H1 (cell line): ENCODE data around the gene FBXO21. TPM values are rescaled to one million over a fixed set of nuclear protein-coding genes. Genes with fewer than 3 reads are reported as not detected.
A peak's percentile ranks its signal among the peaks of the same experiment; 100 is the strongest.

Experiments
- CTCF ChIA-PET: fragments of 300-600 bp; sonication (Branson Sonifier 250); formaldehyde crosslinking; loops from one replicate; lab custom pipeline; 2021; ENCODE audit not compliant: partially characterized antibody; lab: Charles Lee
- POLR2A ChIA-PET: fragments of 300-600 bp; sonication (Branson Sonifier 250); formaldehyde crosslinking; loops from one replicate; lab custom pipeline; 2021; ENCODE audit warnings: inconsistent platforms; ENCODE audit not compliant: partially characterized antibody; lab: Charles Lee
- DNase-seq, 2 experiments: peaks; one replicate each; pipeline versions ENCODE4 v3.0.0 to v3.0.0-alpha.2; 2010 to 2022; ENCODE audit warnings: low spot score in 2 of 2, low read depth in 1 of 2, mixed read lengths in 1 of 2
- FAIRE-seq: peaks from 2 replicates; lab custom pipeline; 2011; peaks lifted over from hg19 to GRCh38; lab: Jason Lieb, UNC
- H2AFZ ChIP-seq: 2 replicates; pipeline ENCODE4 v1.8.1; 2012; ENCODE audit warnings: low read length, inconsistent platforms
- H2AK5ac ChIP-seq: 2 replicates; pipeline ENCODE4 v1.6.1; 2013; ENCODE audit warnings: low read depth, low read length
- H2BK120ac ChIP-seq: replicated peaks from 2 replicates; pipeline ENCODE3; 2013; ENCODE audit warnings: low read depth, low read length, inconsistent platforms
- H2BK12ac ChIP-seq: 2 replicates; pipeline ENCODE4 v1.6.1; 2013; ENCODE audit warnings: low read depth, low read length
- H2BK15ac ChIP-seq: 2 replicates; pipeline ENCODE4 v1.6.1; 2013; ENCODE audit warnings: low read length
- H2BK20ac ChIP-seq: 2 replicates; pipeline ENCODE4 v1.6.1; 2013; ENCODE audit warnings: low read length
- H2BK5ac ChIP-seq: 2 replicates; pipeline ENCODE4 v1.6.1; 2013; ENCODE audit warnings: low read depth, low read length
- H3K14ac ChIP-seq: 2 replicates; pipeline ENCODE4 v1.6.1; 2013; ENCODE audit warnings: inconsistent platforms; ENCODE audit not compliant: insufficient read length
- H3K18ac ChIP-seq: 2 replicates; pipeline ENCODE4 v1.6.1; 2013; ENCODE audit warnings: low read length; ENCODE audit errors: extremely low read depth
- H3K23ac ChIP-seq: 2 replicates; pipeline ENCODE4 v1.6.1; 2013; ENCODE audit warnings: inconsistent platforms; ENCODE audit not compliant: insufficient read length
- H3K23me2 ChIP-seq: 2 replicates; pipeline ENCODE4 v1.6.1; 2013; ENCODE audit warnings: low read depth, low read length
- H3K27ac ChIP-seq: 2 replicates; pipeline ENCODE4 v1.6.1; 2011; ENCODE audit warnings: low read depth, low read length, inconsistent platforms
- H3K27me3 ChIP-seq, 4 experiments: replicated peaks in 1 of 4; 1 replicate in 1 of 4; 2 replicates in 3 of 4; pipeline versions ENCODE4 v1.6.1 to v1.8.1; 2011 to 2013; ENCODE audit warnings: low read length in 3 of 4, mild to moderate bottlenecking in 3 of 4, inconsistent platforms in 2 of 4, mixed read lengths in 2 of 4, moderate library complexity in 1 of 4; ENCODE audit not compliant: control insufficient read depth in 3 of 4, insufficient read depth in 3 of 4; ENCODE audit errors: extremely low read depth in 1 of 4
- H3K36me3 ChIP-seq, 4 experiments: 2 replicates each; pipeline versions ENCODE4 v1.6.1 to v1.8.1; 2011 to 2013; ENCODE audit warnings: mild to moderate bottlenecking in 4 of 4, low read length in 3 of 4, moderate library complexity in 2 of 4, control low read depth in 1 of 4, inconsistent platforms in 1 of 4; ENCODE audit not compliant: insufficient read depth in 4 of 4, control insufficient read depth in 2 of 4
- H3K4ac ChIP-seq: replicated peaks from 2 replicates; pipeline ENCODE3; 2013; ENCODE audit warnings: low read length, low read depth, mixed read lengths, inconsistent platforms; ENCODE audit not compliant: insufficient read length
- H3K4me1 ChIP-seq, 4 experiments: replicated peaks in 1 of 4; 1 replicate in 1 of 4; 2 replicates in 3 of 4; pipeline versions ENCODE4 v1.6.1 to v1.8.1; 2011 to 2013; ENCODE audit warnings: low read length in 3 of 4, inconsistent platforms in 2 of 4, mixed read lengths in 1 of 4; ENCODE audit not compliant: insufficient read depth in 4 of 4, control insufficient read depth in 3 of 4
- H3K4me2 ChIP-seq, 2 experiments: 2 replicates each; pipeline versions ENCODE4 v1.6.1 to v1.8.1; 2011 to 2013; ENCODE audit warnings: low read depth in 2 of 2, low read length in 2 of 2, control low read depth in 1 of 2, inconsistent platforms in 1 of 2, mild to moderate bottlenecking in 1 of 2; ENCODE audit not compliant: insufficient read depth in 1 of 2
- H3K4me3 ChIP-seq, 4 experiments: fragments of 200-600, 300-600 bp in 1 of 4; sonication (generic), shearing (Covaris generic), sonication (Bioruptor Twin) in 1 of 4; 2 replicates each; pipeline versions ENCODE4 v1.5.1 to v1.8.1; 2011 to 2016; ENCODE audit warnings: low read length in 4 of 4, low read depth in 3 of 4, control low read depth in 2 of 4, inconsistent platforms in 2 of 4, mild to moderate bottlenecking in 2 of 4, mixed read lengths in 1 of 4, moderate library complexity in 1 of 4; ENCODE audit not compliant: insufficient read depth in 2 of 4; ENCODE audit errors: extremely low read depth in 1 of 4
- H3K56ac ChIP-seq: replicated peaks from 2 replicates; pipeline ENCODE3; 2013; ENCODE audit warnings: low read depth, mild to moderate bottlenecking, mixed read lengths, low read length, inconsistent platforms; ENCODE audit not compliant: insufficient read length
- H3K79me1 ChIP-seq: 2 replicates; pipeline ENCODE4 v1.6.1; 2013; ENCODE audit warnings: low read depth, low read length, control low read depth
- H3K79me2 ChIP-seq, 2 experiments: 2 replicates each; pipeline versions ENCODE4 v1.6.1 to v1.8.1; 2012 to 2013; ENCODE audit warnings: low read length in 2 of 2, mild to moderate bottlenecking in 2 of 2, inconsistent platforms in 1 of 2; ENCODE audit not compliant: insufficient read depth in 2 of 2, control insufficient read depth in 1 of 2
- H3K9ac ChIP-seq, 4 experiments: replicated peaks in 1 of 4; 1 replicate in 1 of 4; 2 replicates in 3 of 4; pipeline versions ENCODE4 v1.6.1 to v1.8.1; 2011 to 2013; ENCODE audit warnings: low read depth in 3 of 4, low read length in 3 of 4, control low read depth in 2 of 4, mild to moderate bottlenecking in 2 of 4, moderate library complexity in 2 of 4, inconsistent platforms in 1 of 4; ENCODE audit errors: extremely low read depth in 1 of 4
- H3K9me3 ChIP-seq, 2 experiments: 2 replicates each; pipeline versions ENCODE4 v1.6.1 to v1.8.1; 2012 to 2013; ENCODE audit warnings: mild to moderate bottlenecking in 2 of 2, moderate library complexity in 2 of 2, control low read depth in 1 of 2, inconsistent platforms in 1 of 2, low read depth in 1 of 2, low read length in 1 of 2, mixed read lengths in 1 of 2; ENCODE audit not compliant: insufficient read depth in 2 of 2
- H4K20me1 ChIP-seq, 2 experiments: replicated peaks in 1 of 2; 2 replicates each; pipeline versions ENCODE3 to v1.8.1; 2011 to 2013; ENCODE audit warnings: inconsistent platforms in 2 of 2, low read length in 2 of 2, mild to moderate bottlenecking in 1 of 2; ENCODE audit not compliant: insufficient read depth in 2 of 2, control insufficient read depth in 1 of 2
- H4K5ac ChIP-seq: 2 replicates; pipeline ENCODE4 v1.6.1; 2013; ENCODE audit warnings: low read length, low read depth, mixed read lengths, inconsistent platforms; ENCODE audit not compliant: insufficient read length
- H4K8ac ChIP-seq: 2 replicates; pipeline ENCODE4 v1.8.0; 2013; ENCODE audit warnings: mild to moderate bottlenecking, moderate library complexity, low read length, inconsistent platforms; ENCODE audit not compliant: insufficient read depth; ENCODE audit errors: extremely low read depth
- H4K91ac ChIP-seq: replicated peaks from 2 replicates; pipeline ENCODE3; 2013; ENCODE audit warnings: low read length, mixed read lengths, inconsistent platforms; ENCODE audit not compliant: insufficient read length
- BRCA1 ChIP-seq: IDR thresholded peaks from 2 replicates; pipeline ENCODE4 v1.6.1; 2012; ENCODE audit warnings: low read depth, low read length, improper control_type of control experiment
- CTBP2 ChIP-seq: IDR thresholded peaks from 2 replicates; pipeline ENCODE4 v1.7.0; 2011; ENCODE audit warnings: borderline replicate concordance, mild to moderate bottlenecking, moderate library complexity, mixed read lengths, low read length; ENCODE audit not compliant: insufficient read depth, insufficient read length
- EGR1 ChIP-seq: IDR thresholded peaks from 2 replicates; pipeline ENCODE4 v1.6.1; 2011; ENCODE audit warnings: low read depth, low read length, borderline replicate concordance
- HDAC2 ChIP-seq, 2 experiments: fragments of 300-600 bp in 1 of 2; sonication (generic) in 1 of 2; IDR thresholded peaks; 2 replicates each; pipeline ENCODE4 v1.6.1; 2011 to 2012; ENCODE audit warnings: low read depth in 2 of 2, low read length in 2 of 2, mild to moderate bottlenecking in 2 of 2, moderate library complexity in 2 of 2, borderline replicate concordance in 1 of 2, inconsistent platforms in 1 of 2
- SIN3A ChIP-seq, 2 experiments: IDR thresholded peaks in 1 of 2; conservative IDR thresholded peaks in 1 of 2; 2 replicates each; pipeline ENCODE4 v1.6.1; 2011 to 2012; ENCODE audit warnings: low read length in 2 of 2, improper control_type of control experiment in 1 of 2, low read depth in 1 of 2, mild to moderate bottlenecking in 1 of 2
- YY1 ChIP-seq: IDR thresholded peaks from 2 replicates; pipeline ENCODE4 v1.6.1; 2011; ENCODE audit warnings: low read depth, mild to moderate bottlenecking, low read length
- ZNF274 ChIP-seq: IDR thresholded peaks from 2 replicates; pipeline ENCODE4 v1.7.0; 2012; ENCODE audit warnings: low read length, borderline replicate concordance; ENCODE audit errors: extremely low read depth
- WGBS, 2 experiments: shearing (Covaris generic) in 1 of 2; methylation state at CpG; one replicate each; pipeline versions ENCODE4 v1.1.6 to v1.1.7; 2013 to 2015; ENCODE audit warnings: low lambda C conversion rate in 2 of 2, mixed read lengths in 2 of 2, inconsistent platforms in 1 of 2, low coverage in 1 of 2, missing lambda C conversion rate in 1 of 2; ENCODE audit not compliant: insufficient replicate concordance in 2 of 2, insufficient coverage in 1 of 2, insufficient read length in 1 of 2; ENCODE audit errors: extremely low coverage in 1 of 2, missing lambda C conversion rate in 1 of 2; 5-methylcytosine and 5-hydroxymethylcytosine counted together
- polyA plus RNA-seq, 7 experiments: library from polyadenylated mRNA; depleted of rRNA in 3 of 7; stranded (reverse) in 5 of 7; unstranded in 2 of 7; fragments of >200 nt in 5 of 7; fragments of 200-250 nt in 2 of 7; gene quantifications; 1 replicate in 5 of 7; 2 replicates in 1 of 7; 4 replicates in 1 of 7; pipeline versions ENCODE4 v1.2.1 to v1.2.3, GENCODE V29; 2011 to 2013; ENCODE audit warnings: missing spikeins in 2 of 7, mixed read lengths in 2 of 7
- total RNA-seq: library from RNA; stranded (reverse); fragmentation: NEBNext Ultra II Directional; extraction: Animal tissue kit (Norgen Biotek cat#: 25700); gene quantifications from 2 replicates; pipeline ENCODE4 v1.2.1, GENCODE V29; 2021

FBXO21 gene
- total and polyA plus RNA-seq, 2 of the 8 experiments (the other 6 are each of a cell fraction or from before 2014, with no cell fraction given) = 57.0 to 80.6 TPM

DNA sequence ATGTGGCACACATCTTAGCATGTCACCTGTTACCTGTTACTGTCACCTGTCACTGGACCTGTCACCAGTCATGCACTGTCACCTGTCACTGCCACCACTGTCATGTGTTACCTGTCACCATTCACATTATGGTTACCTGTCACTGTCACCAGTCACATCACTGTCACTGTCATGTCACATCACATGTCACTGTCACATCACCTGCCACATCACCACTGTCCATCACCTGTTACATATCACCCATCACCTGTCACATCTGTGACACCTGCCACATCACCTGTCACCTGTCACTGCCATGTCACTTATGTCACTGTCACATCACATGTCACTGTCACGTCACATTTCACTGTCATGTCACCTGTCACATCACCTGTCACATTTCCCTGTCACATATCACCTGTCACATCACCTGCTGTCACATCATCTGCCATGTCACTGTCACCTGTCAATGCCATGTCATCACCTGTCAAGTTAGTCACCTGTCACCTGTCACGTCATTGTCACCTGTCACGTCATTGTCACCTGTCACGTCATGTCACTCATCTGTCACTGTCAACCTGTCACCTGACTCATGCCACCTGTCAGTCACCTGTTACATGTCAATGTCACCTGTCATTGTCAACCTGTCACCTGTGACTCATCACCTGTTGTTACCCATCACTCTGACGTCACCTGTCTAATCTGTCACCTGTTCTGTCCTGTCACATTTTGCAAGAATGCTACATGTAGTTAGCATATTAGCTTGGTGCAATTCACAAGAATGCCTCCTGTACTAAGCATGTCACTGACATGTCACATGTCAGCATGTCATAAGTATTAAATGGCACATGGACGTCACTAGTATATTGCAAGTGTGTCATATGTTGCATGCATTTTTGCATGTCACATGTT is 62.1 kb downstream of the FBXO21 start:
- H3K4ac ChIP-seq = no peak overlapping the region
- ChIA-PET CTCF (interaction anchor here (1.0 to 5.3 kb wide), 3 partner anchors 9 to 104 kb away, joined by 3 to 53 read pairs (median 3); no protein-coding TSS in a partner anchor), POLR2A (no interaction called here)
- H3K4me1 ChIP-seq = no peaks in the 10 kb centered on the region
- no peak overlapping the region for H2BK12ac ChIP-seq
- peaks cover 0 to 3% of the 10 kb centered on the region in 2 experiments; a peak in 1 of 4 replicates for H3K79me2 ChIP-seq
- H3K27ac ChIP-seq = no peak overlapping the region
- H3K9me3 ChIP-seq = peaks cover 28 to 30% of the 10 kb centered on the region in 2 experiments
- no peak overlapping the region for H3K18ac ChIP-seq
- no peak overlapping the region for H3K56ac ChIP-seq
- H3K23ac ChIP-seq = no peak overlapping the region
- no peaks in the 10 kb centered on the region for H3K23me2 ChIP-seq
- no peak overlapping the region for H2BK120ac ChIP-seq
- no peak overlapping the region for H2BK5ac ChIP-seq
- no peak overlapping the region for H4K5ac ChIP-seq
- H3K4me3 ChIP-seq = no peak overlapping the region
- H2AFZ ChIP-seq = no peak overlapping the region
- H3K27me3 ChIP-seq = no peaks in the 10 kb centered on the region
- no peaks in the 10 kb centered on the region for H3K79me1 ChIP-seq
- TF ChIP-seq CTBP2 = peak; percentile 96
- TF ChIP-seq YY1 = 0 out of 2 replicates have a peak, but pooled peaks have one; percentile 55
- no peak for TF ChIP-seq EGR1
- 0 out of 2 replicates have a peak, but pooled peaks have one; percentile 15 for TF ChIP-seq ZNF274
- TF ChIP-seq SIN3A (conservative IDR thresholded peaks at IDR 0.05 in 1 of 2, IDR thresholded peaks at IDR 0.05 in 1 of 2; ENCODE audit: low read depth in 1 of 2, low read length in 2 of 2) = peak; percentile 99 to 100
- peak in 1 of 2 experiments; percentile 85; a peak in 1 of 4 replicates for TF ChIP-seq HDAC2 (IDR thresholded peaks at IDR 0.05; ENCODE audit: borderline replicate concordance in 1 of 2, low read depth in 2 of 2, low read length in 2 of 2)
- no peak for TF ChIP-seq BRCA1
- DNase-seq (no peak), FAIRE-seq (no peak)
- no peak overlapping the region for H3K4me2 ChIP-seq
- no peak overlapping the region for H2AK5ac ChIP-seq
- 91% methylated on average over 6 of the region's 6 CpGs; no CpG with 5 or more reads in 1 of the 2 experiments for WGBS, 2 experiments
- H4K20me1 ChIP-seq = peaks cover 0 to 2% of the 10 kb centered on the region in 2 experiments
- no peak overlapping the region for H2BK15ac ChIP-seq
- no peak overlapping the region for H4K91ac ChIP-seq
- H3K36me3 ChIP-seq = no peaks in the 10 kb centered on the region; a peak in 1 of 8 replicates
- no peak overlapping the region for H2BK20ac ChIP-seq
- H3K9ac ChIP-seq = no peak overlapping the region
- no peak overlapping the region for H3K14ac ChIP-seq
- no peak overlapping the region for H4K8ac ChIP-seq
